Head of caudate nucleus (tissue), 42 donors: ENCODE data around the gene AK4.

Experiments used
- DNase-seq, 42 donors: peaks; one replicate each; pipeline versions ENCODE4 v3.0.0 to v3.0.0-alpha.2; 2020 to 2021; ENCODE audit warnings: mixed read lengths in 7 of 42
- intact Hi-C: fragments of 100-400 bp; cut with DNase I; formaldehyde crosslinking; loops from one replicate; pipeline ENCODE4 v1.15.0; 2022

AK4 gene

GRCh38 chr1:65260851-65261473 is 113.0 kb downstream of the AK4 start:
- DNase-seq, result peak in 27 of 42 donors; percentile 30 to 88 (median 58)
- intact Hi-C loops, result no loop called here

GRCh38 chr1:65263286-65263685 is 115.3 kb downstream of the AK4 start:
- intact Hi-C loops, result no loop called here

GRCh38 chr1:65264197-65264929 is 116.4 kb downstream of the AK4 start:
- intact Hi-C loops, result no loop called here
- peak; percentile 45 to 90 (median 74) for DNase-seq

More at GRCh38 chr1:65263286-65263685, 115.3 kb downstream of the AK4 start:
- no peak for DNase-seq

GRCh38 chr1:65265296-65265650 is 117.3 kb downstream of the AK4 start:
- no peak for DNase-seq
- intact Hi-C loops, result loop anchor here (5.0 kb wide), 1 partner anchor 157 kb away; the partner anchor contains the start of genes LEPR and LEPROT

- intact Hi-C loops, result loop anchor here (5.0 kb wide), 1 partner anchor 156 kb away; the partner anchor contains the start of genes LEPR and LEPROT
- DNase-seq, result peak; percentile 53 to 90 (median 76)
Measured at GRCh38 chr1:65265651-65266351, 117.8 kb downstream of the AK4 start.

GRCh38 chr1:65266476-65266875 is 118.5 kb downstream of the AK4 start:
- intact Hi-C loops, result loop anchor here (5.0 kb wide), 1 partner anchor 156 kb away; the partner anchor contains the start of genes LEPR and LEPROT
- DNase-seq, result no peak

GRCh38 chr1:65267271-65267670 is 119.3 kb downstream of the AK4 start:
- intact Hi-C loops, result loop anchor here (5.0 kb wide), 1 partner anchor 155 kb away; the partner anchor contains the start of genes LEPR and LEPROT

GRCh38 chr1:65267683-65268082 is 119.7 kb downstream of the AK4 start:
- intact Hi-C loops, result loop anchor here (2.0 to 5.0 kb wide), 2 partner anchors 65 to 155 kb away; partner anchors contain the start of genes LEPR and LEPROT
- DNase-seq, result no peak

More at GRCh38 chr1:65267271-65267670, 119.3 kb downstream of the AK4 start:
- DNase-seq, result no peak

- no peak for DNase-seq
- intact Hi-C loops, result loop anchor here (2.0 to 5.0 kb wide), 2 partner anchors 63 to 153 kb away; partner anchors contain the start of genes LEPR and LEPROT
Measured at GRCh38 chr1:65269612-65270011, 121.6 kb downstream of the AK4 start.

GRCh38 chr1:65276197-65276939 is 128.4 kb downstream of the AK4 start:
- intact Hi-C loops, result no loop called here

GRCh38 chr1:65277605-65278347 is 129.8 kb downstream of the AK4 start:
- DNase-seq, result no peak
- intact Hi-C loops, result no loop called here

More at GRCh38 chr1:65276197-65276939, 128.4 kb downstream of the AK4 start:
- no peak for DNase-seq

GRCh38 chr1:65278376-65279069 is 130.5 kb downstream of the AK4 start:
- intact Hi-C loops, result no loop called here
- peak in 1 of 42 donors; percentile 34 for DNase-seq

GRCh38 chr1:65279070-65279779 is 131.2 kb downstream of the AK4 start:
- DNase-seq, result no peak
- intact Hi-C loops, result no loop called here
